Measurements from ENCODE around the gene LRRTM2. TPM values are rescaled to one million over a fixed set of nuclear protein-coding genes. Genes with fewer than 3 reads are reported as not detected.

Gene LRRTM2
- total and polyA plus RNA-seq, 2 donors, result 0.14 to 3.3 TPM

DNA sequence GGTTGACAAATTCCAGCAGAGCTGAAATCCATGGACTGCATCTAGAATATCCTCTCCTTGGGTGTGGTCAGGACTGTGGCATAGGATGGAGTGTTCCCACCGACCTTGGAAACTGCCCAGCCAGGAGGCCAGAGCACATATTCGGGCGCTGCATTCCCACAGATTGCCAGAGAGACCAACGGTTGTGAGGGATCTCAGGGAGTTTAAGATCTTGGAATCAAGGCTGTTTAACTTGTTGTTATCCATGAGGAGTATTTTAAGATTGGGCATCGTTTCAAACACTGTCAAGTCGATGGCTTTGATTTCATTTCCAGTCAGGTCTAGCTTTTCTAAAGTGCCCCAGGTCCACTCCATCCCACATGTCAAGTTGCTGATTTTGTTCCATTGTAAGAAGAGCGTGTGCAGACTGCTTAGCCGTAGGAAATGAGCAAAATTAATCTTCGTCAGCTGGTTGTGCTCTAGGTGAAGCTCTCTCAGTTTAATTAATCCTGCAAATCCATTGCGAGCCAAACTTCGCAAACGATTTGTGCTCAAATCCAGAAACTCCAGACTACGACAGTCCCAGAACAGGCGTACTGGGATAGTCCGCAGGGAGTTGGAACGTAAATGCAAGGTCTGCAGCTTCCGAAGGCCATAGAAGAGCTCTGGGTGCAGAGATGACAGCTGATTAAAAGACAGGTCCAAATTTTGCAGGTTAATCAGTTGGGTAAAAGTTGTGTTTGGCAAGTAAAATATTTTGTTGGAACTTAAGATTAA, 1.5 kb downstream of the LRRTM2 start:
- Histone ChIP-seq H3K4me1 (ENCODE audit: insufficient read depth) (peaks cover 1% of the 10 kb centered on the region), H3K4me3 (ENCODE audit: low read depth, low read length) (no peak overlapping the region), H3K27ac (ENCODE audit: low read depth) (no peak overlapping the region), H3K36me3 (ENCODE audit: insufficient read depth) (no peaks in the 10 kb centered on the region)
- no peak for DNase-seq (ENCODE audit: extremely low spot score)
- WGBS, result 77% methylated on average over 17 of the region's 17 CpGs

DNA sequence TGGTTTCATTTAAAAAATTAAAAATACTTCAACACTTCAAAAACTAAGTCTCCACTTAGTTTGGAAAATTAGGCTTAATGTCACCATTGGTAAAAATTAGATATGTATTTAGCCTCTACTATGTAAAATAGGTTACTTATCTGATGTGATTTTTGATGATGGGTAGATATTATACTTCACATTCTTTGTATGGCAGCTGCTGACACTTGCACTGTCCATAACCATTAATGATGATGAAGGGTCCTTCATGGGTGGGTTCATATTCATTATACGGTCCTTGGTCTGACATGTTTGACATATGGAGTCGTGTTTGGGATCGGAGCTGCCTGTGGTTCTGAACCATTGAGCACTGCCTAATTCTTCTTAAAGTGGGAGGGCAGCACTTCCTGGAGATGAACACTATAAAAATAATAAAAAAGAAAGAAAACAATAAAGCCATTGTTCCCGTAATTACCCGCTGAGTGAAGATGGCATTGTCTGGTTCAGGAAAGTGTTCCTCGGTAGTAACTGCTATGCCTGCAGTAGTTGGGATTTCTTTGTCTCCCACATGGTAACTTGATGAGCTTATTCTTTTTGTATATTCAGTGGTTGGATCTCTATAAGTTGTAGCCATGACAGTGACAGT, 2.2 kb downstream of the LRRTM2 start:
- no peak overlapping the region for H3K27ac ChIP-seq (ENCODE audit: low read depth)
- no peak overlapping the region for H3K4me3 ChIP-seq (ENCODE audit: low read depth, low read length)
- DNase-seq (ENCODE audit: extremely low spot score), result no peak
- 89% methylated on average over 6 of the region's 6 CpGs for WGBS
- H3K4me1 ChIP-seq (ENCODE audit: insufficient read depth), result peaks cover 1% of the 10 kb centered on the region
- H3K36me3 ChIP-seq (ENCODE audit: insufficient read depth), result no peaks in the 10 kb centered on the region

DNA sequence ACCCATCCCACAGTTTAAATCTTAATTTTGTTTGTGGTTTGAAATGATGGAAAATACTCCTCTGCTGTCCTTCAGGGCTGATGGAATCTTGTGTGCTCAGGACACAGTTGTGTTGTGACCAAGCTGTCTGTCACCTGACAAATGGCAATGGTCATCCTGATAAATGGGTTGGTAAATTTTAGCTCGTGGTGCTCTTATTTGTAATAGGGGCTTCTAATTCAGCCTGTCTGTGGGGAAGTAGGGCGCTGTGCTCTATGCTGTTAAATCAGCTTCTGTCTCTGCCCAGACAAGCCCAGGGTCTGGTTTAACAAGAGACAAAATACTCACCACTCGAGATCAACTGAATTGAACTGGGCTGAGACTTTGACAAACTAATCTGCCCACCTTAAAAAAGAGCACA, 4.5 kb downstream of the LRRTM2 start:
- Histone ChIP-seq H3K36me3 (ENCODE audit: insufficient read depth) (no peaks in the 10 kb centered on the region), H3K4me1 (ENCODE audit: insufficient read depth) (peaks cover 1% of the 10 kb centered on the region), H3K27ac (ENCODE audit: low read depth) (no peak overlapping the region), H3K4me3 (ENCODE audit: low read depth, low read length) (no peak overlapping the region)
- no peak for DNase-seq (ENCODE audit: extremely low spot score)
- WGBS, result 71% methylated on average over 3 of the region's 3 CpGs

DNA sequence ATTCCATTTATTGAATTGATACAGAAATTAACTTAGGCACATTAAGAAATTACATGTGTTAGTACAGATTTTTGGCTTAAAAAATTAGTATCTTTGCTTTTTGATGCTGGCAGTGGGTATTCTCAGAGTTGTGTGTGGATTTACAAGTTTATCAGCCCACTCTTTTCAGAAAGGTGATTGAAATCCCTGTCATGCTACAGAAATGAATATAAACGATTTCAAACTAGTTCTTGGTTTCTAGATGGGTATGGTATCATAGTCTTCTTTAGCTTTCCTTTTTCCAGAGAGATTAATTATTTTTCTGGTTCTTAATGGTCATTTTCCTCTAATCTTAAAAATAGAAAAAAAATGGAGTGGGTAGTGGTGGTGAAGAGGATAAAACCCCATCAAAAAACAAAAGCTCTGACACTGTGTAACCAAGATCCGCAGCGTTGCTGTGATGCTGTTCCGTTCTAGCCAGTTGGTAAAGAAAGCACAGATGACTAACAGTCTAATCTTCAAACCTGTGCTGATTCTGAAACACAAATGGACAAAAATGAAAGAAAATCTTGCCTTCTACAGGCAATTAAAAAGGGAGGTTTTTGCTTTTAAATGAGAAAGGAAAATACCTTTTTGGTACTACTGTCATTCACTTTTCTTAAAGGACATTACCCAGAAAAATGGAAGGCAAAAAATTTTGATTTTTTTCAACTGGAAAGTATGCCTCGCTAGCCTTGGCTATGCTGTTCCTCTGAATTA, 5.2 kb downstream of the LRRTM2 start:
- no peak for DNase-seq (ENCODE audit: extremely low spot score)
- Histone ChIP-seq H3K36me3 (ENCODE audit: insufficient read depth) (no peaks in the 10 kb centered on the region), H3K4me1 (ENCODE audit: insufficient read depth) (peaks cover 1% of the 10 kb centered on the region), H3K4me3 (ENCODE audit: low read depth, low read length) (no peak overlapping the region), H3K27ac (ENCODE audit: low read depth) (no peak overlapping the region)
- WGBS, result 74% methylated on average over 5 of the region's 5 CpGs

DNA sequence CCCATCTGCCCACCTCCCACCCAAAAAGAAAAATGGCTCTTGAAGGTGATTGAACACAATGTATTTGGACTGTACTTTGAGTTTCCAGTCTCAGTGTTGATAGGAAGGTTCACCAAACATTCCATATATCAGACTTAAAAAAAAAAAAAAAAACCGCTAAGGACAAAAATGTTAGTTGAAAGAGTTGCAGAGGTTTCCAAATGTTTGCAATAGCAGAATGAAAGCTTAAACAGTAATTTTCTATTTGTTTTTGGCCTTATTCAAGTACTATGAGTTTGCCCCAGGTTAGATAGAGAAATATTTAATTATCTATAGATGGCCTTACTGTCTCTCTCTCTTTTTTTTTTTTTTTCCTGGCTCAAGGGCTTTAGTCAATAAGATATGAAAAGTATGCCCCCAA, 6.1 kb downstream of the LRRTM2 start:
- Histone ChIP-seq H3K4me3 (ENCODE audit: low read depth, low read length) (no peak overlapping the region), H3K36me3 (ENCODE audit: insufficient read depth) (no peaks in the 10 kb centered on the region), H3K4me1 (ENCODE audit: insufficient read depth) (peaks cover 1% of the 10 kb centered on the region), H3K27ac (ENCODE audit: low read depth) (no peak overlapping the region)
- no peak for DNase-seq (ENCODE audit: extremely low spot score)
- WGBS, result 69% methylated on average over 1 of the region's 1 CpG

DNA sequence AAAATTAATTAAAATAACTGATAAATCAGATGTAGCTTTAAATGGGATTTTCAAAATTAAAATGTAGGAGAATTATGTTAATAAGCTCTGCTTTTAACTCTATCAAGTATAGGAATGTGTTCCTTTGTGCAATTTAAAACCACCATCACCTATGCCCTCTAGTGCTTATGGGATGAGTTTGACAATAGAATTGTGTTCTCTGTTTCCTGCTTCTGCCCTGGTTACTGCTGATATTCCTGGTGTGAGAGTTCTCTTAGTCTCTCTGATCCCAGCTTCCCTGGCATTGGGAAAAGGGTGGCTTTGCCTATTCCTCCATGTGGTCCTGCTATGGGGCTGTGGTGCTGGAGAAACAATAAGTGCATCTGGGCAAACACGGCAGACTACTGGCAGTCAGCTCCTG, 8.1 kb downstream of the LRRTM2 start:
- WGBS, result 96% methylated on average over 1 of the region's 1 CpG
- Histone ChIP-seq H3K4me3 (ENCODE audit: low read depth, low read length) (no peak overlapping the region), H3K4me1 (ENCODE audit: insufficient read depth) (no peaks in the 10 kb centered on the region), H3K36me3 (ENCODE audit: insufficient read depth) (no peaks in the 10 kb centered on the region), H3K27ac (ENCODE audit: low read depth) (no peak overlapping the region)
- no peak for DNase-seq (ENCODE audit: extremely low spot score)

DNA sequence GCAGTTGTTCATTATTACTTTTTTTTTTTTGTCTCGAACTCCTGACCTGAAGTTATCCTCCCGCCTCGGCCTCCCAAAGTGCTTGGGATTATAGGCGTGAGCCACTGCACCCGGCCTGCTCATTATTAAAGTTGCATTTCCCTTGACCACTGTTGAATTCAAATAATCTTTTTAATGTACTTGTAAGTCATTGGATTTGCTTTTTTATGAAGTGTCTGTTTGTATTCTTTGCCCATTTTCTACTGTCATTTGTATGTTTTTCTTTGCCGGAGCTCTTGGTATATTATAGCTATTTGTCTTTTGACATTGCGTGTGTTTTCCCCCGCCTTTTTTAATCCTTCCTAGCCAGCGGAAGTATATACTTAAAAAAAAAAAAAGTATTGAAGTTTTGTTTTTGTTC, 22.0 kb downstream of the LRRTM2 start:
- no peak overlapping the region for H3K4me3 ChIP-seq (ENCODE audit: low read depth, low read length)
- no peaks in the 10 kb centered on the region for H3K36me3 ChIP-seq (ENCODE audit: insufficient read depth)
- no peak for DNase-seq (ENCODE audit: extremely low spot score)
- 74% methylated on average over 9 of the region's 9 CpGs for WGBS
- H3K4me1 ChIP-seq (ENCODE audit: insufficient read depth), result no peaks in the 10 kb centered on the region
- H3K27ac ChIP-seq (ENCODE audit: low read depth), result no peak overlapping the region

DNA sequence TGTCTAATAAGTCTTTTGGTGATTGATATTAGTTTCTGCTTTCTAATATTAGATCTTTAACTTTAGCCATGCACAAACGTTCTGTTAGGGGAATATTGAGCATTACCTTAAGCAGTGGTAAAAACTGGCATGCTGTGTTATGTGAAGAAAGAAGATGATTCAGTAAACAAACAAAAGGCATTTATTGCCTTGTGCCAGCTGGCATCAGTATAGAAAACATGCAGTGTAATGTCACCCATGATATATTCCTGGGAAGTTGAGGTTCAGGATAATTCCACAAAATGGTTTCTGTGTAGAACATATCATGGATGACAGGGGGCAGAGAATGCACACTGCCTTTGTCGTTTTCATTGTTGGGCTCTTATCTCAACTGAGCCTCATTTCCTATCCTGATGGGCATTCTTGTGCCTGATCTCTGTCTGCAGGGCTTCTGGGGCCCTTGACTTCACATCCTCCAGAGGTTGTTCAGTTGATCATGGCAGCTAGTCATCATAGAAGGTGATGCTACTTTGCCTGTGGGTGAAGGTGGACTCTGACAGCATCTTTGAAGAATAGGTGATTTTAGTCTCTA, 24.2 kb downstream of the LRRTM2 start:
- H3K4me1 ChIP-seq (ENCODE audit: insufficient read depth), result no peaks in the 10 kb centered on the region
- H3K27ac ChIP-seq (ENCODE audit: low read depth), result no peak overlapping the region
- H3K4me3 ChIP-seq (ENCODE audit: low read depth, low read length), result no peak overlapping the region
- 40% methylated on average over 2 of the region's 2 CpGs for WGBS
- no peak for DNase-seq (ENCODE audit: extremely low spot score)
- H3K36me3 ChIP-seq (ENCODE audit: insufficient read depth), result no peaks in the 10 kb centered on the region

DNA sequence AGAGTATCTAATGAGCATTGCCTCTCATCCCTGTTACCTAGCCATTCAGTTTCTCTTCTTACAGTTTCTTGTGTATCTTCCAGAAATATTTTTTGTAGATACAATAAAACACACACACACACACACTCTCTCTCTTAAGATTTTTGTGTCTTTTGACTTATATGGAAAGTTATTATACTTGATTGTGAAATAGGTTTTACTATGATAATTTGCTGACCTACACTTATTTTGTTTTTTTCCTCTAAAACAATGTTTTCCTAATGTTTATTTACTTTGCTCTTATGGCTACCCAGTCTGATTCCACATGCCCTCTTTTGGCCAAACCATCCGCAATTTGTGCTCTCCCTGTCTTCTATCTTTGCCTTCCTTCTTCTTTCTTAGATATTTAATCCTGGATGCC, 25.3 kb downstream of the LRRTM2 start:
- WGBS, result 84% methylated on average over 1 of the region's 1 CpG
- no peaks in the 10 kb centered on the region for H3K4me1 ChIP-seq (ENCODE audit: insufficient read depth)
- H3K27ac ChIP-seq (ENCODE audit: low read depth), result no peak overlapping the region
- no peaks in the 10 kb centered on the region for H3K36me3 ChIP-seq (ENCODE audit: insufficient read depth)
- H3K4me3 ChIP-seq (ENCODE audit: low read depth, low read length), result no peak overlapping the region
- DNase-seq (ENCODE audit: extremely low spot score), result no peak

DNA sequence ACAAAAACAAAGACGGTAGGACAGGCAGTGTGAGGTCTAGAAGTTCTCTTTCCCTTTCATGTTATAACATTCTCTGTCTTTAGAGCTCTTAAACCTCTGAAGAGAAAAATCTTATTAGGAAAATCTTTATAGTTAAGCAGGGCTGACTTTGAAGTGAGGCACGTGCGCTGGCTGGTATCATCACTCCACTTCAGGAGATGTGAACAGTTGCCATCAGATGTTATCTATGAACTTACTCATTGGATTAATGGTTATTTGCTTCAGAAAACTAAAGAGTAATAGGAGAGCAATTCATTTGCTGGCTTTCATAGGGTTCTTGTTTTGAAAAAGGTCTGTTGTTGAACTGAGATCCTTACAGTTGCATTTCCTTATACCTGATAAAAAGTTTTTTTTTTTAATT, 25.7 kb downstream of the LRRTM2 start:
- Histone ChIP-seq H3K4me3 (ENCODE audit: low read depth, low read length) (no peak overlapping the region), H3K4me1 (ENCODE audit: insufficient read depth) (no peaks in the 10 kb centered on the region), H3K36me3 (ENCODE audit: insufficient read depth) (no peaks in the 10 kb centered on the region), H3K27ac (ENCODE audit: low read depth) (no peak overlapping the region)
- 37% methylated on average over 3 of the region's 3 CpGs for WGBS
- no peak for DNase-seq (ENCODE audit: extremely low spot score)

DNA sequence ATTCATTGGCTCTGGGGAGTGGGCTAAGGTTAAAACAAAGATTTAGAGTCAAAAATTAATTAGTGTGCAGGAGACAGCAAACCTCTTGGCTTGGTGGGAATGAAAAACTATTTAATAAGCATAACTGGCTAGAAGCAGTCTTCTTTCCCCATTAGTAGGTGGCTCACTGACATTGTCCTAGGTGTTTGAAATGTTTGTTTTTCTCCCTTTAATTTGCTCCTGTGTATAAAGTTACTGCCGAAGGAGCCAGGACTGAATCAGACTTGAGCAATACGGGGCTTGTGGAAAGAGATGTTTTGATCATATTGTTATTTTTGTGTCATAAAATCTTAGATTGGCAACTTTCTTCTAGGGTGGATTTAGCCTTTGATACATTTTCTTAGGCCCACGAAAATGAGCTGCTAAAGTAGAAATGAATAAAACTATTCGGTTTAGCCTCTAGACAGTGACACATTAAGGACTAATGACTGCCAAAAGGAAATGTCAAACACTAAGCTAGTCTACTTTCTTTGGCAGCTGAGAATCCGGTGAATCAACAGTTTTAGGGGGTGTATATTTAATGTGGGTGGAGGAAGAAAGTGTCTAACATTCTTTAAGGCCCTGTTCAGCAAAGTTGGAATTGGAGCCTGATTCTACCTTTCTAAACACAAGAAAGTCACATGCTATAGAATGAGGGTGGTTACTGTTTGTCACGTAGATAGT, 30.2 kb downstream of the LRRTM2 start:
- no peak overlapping the region for H3K4me3 ChIP-seq (ENCODE audit: low read depth, low read length)
- DNase-seq (ENCODE audit: extremely low spot score), result no peak
- no peak overlapping the region for H3K27ac ChIP-seq (ENCODE audit: low read depth)
- no peaks in the 10 kb centered on the region for H3K4me1 ChIP-seq (ENCODE audit: insufficient read depth)
- no peaks in the 10 kb centered on the region for H3K36me3 ChIP-seq (ENCODE audit: insufficient read depth)
- 28% methylated on average over 6 of the region's 6 CpGs for WGBS

DNA sequence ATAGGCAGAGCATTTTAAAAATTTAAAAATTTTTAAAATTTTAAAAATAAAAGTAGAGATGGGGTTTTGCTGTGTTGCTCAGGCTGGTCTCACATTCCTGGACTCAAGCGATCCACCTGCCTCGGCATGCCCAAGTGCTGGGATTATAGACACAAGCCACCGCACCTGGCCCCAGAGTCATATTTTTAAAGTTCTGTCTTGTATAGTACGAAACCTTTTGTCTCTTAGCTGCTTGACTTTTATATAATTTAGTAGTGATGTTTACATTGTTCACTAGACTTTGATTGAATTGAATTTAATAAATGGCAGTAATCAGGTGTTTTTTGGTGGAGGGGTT, 31.0 kb downstream of the LRRTM2 start:
- peak; percentile 13 for DNase-seq (ENCODE audit: extremely low spot score)
- no peaks in the 10 kb centered on the region for H3K4me1 ChIP-seq (ENCODE audit: insufficient read depth)
- H3K4me3 ChIP-seq (ENCODE audit: low read depth, low read length), result no peak overlapping the region
- WGBS, result 87% methylated on average over 4 of the region's 4 CpGs
- no peak overlapping the region for H3K27ac ChIP-seq (ENCODE audit: low read depth)
- peaks cover 1% of the 10 kb centered on the region for H3K36me3 ChIP-seq (ENCODE audit: insufficient read depth)

DNA sequence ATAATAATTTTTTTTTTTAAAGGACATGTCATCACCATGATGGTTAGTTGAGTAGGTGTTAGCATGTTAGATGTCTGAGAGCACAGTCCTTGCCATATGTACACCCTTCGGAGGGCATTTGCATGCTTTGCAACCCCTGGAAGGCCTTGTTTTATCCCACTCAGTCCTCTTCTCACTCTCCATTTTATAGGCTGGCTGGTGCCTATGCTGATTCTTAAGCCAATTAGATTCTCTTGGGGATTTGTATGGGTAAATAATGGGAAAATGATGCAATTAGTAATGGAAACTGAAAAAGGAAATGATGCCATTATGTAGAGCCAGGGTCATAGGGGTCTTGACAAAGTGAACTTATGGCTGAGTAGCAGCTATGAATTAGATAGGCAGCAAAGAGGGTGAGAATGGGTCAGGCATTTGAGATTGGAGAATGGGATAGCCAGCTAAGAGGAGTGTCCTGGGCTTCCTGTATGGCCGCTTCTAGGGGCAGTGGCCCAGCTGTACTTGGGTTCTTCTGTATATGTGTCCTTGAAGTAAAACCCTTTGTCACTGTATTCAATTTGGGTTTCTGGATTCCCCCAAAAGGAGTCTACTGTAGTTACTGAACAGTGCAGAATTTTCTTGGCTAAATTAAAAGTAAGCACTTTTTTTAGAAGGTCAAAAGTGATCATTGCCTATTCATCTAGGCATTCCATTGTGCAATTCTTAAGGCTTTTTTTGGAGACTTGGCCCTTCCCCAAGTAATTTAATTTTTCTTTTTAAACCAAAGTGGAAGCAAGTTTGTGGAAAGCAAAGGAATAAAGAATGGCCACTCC, 31.6 kb downstream of the LRRTM2 start:
- 88% methylated on average over 2 of the region's 2 CpGs for WGBS
- Histone ChIP-seq H3K4me3 (ENCODE audit: low read depth, low read length) (no peak overlapping the region), H3K4me1 (ENCODE audit: insufficient read depth) (no peaks in the 10 kb centered on the region), H3K36me3 (ENCODE audit: insufficient read depth) (peaks cover 1% of the 10 kb centered on the region), H3K27ac (ENCODE audit: low read depth) (no peak overlapping the region)
- DNase-seq (ENCODE audit: extremely low spot score), result no peak
